CD14-positive monocyte (primary cell): ENCODE measurements around the gene PPA2. TPM values are rescaled to one million over a fixed set of nuclear protein-coding genes. Genes with fewer than 3 reads are reported as not detected.

Source experiments
- DNase-seq, 3 donors: peaks; one replicate each; pipeline ENCODE4 v3.0.0-alpha.2; 2011 to 2022
- H2AFZ ChIP-seq: 2 replicates; pipeline ENCODE4 v1.6.0; 2012; ENCODE audit warnings: mild to moderate bottlenecking, low read depth, low read length, inconsistent platforms; ENCODE audit not compliant: insufficient read depth, poor library complexity, severe bottlenecking
- H3K27ac ChIP-seq, 2 donors: 1 replicate in 1 of 2; 2 replicates in 1 of 2; pipeline ENCODE4 v1.5.1; 2012 to 2013; ENCODE audit warnings: low read length in 2 of 2, control low read depth in 1 of 2, inconsistent platforms in 1 of 2, low read depth in 1 of 2, mild to moderate bottlenecking in 1 of 2
- H3K27me3 ChIP-seq, 2 donors: one replicate each; pipeline versions ENCODE4 v1.6.0 to v1.6.1; 2011 to 2013; ENCODE audit warnings: low read length in 2 of 2; ENCODE audit not compliant: control insufficient read depth in 2 of 2, insufficient read depth in 2 of 2
- H3K36me3 ChIP-seq, 2 donors: replicated peaks in 1 of 2; 1 replicate in 1 of 2; 2 replicates in 1 of 2; pipeline versions ENCODE4 v1.5.1 to v1.6.1; 2012 to 2013; ENCODE audit warnings: low read length in 2 of 2, control low read depth in 1 of 2, inconsistent platforms in 1 of 2, mild to moderate bottlenecking in 1 of 2; ENCODE audit not compliant: insufficient read depth in 2 of 2, control insufficient read depth in 1 of 2
- H3K4me1 ChIP-seq, 2 donors: 1 replicate in 1 of 2; 2 replicates in 1 of 2; pipeline versions ENCODE4 v1.5.1 to v1.6.1; 2012 to 2013; ENCODE audit warnings: low read length in 2 of 2, control low read depth in 1 of 2, inconsistent platforms in 1 of 2, mild to moderate bottlenecking in 1 of 2, moderate library complexity in 1 of 2; ENCODE audit not compliant: insufficient read depth in 2 of 2, control insufficient read depth in 1 of 2
- H3K4me2 ChIP-seq: replicated peaks from 2 replicates; pipeline ENCODE3; 2012; ENCODE audit warnings: low read length, moderate library complexity, mild to moderate bottlenecking; ENCODE audit not compliant: poor library complexity, severe bottlenecking; ENCODE audit errors: extremely low read depth
- H3K4me3 ChIP-seq, 3 experiments: fragments of 200-600 bp in 1 of 3; sonication (generic) in 1 of 3; replicated peaks in 1 of 3; 1 replicate in 2 of 3; 2 replicates in 1 of 3; pipeline ENCODE4 v1.5.1; 2011 to 2013; ENCODE audit warnings: low read length in 3 of 3, mild to moderate bottlenecking in 3 of 3, control low read depth in 2 of 3, low read depth in 2 of 3, inconsistent platforms in 1 of 3, moderate library complexity in 1 of 3
- H3K79me2 ChIP-seq: 2 replicates; pipeline ENCODE4 v1.6.0; 2012; ENCODE audit warnings: mild to moderate bottlenecking, control low read depth, inconsistent platforms, low read length, moderate library complexity; ENCODE audit not compliant: insufficient read depth
- H3K9ac ChIP-seq: 2 replicates; pipeline ENCODE4 v1.6.0; 2017; ENCODE audit warnings: low read length, mild to moderate bottlenecking; ENCODE audit not compliant: insufficient read depth, poor library complexity, severe bottlenecking
- H3K9me3 ChIP-seq, 2 donors: replicated peaks in 1 of 2; 1 replicate in 1 of 2; 2 replicates in 1 of 2; pipeline versions ENCODE4 v1.5.1 to v1.6.1; 2012 to 2013; ENCODE audit warnings: low read length in 2 of 2, control low read depth in 1 of 2; ENCODE audit not compliant: control insufficient read depth in 1 of 2, insufficient read depth in 1 of 2
- H4K20me1 ChIP-seq: 2 replicates; pipeline ENCODE4 v1.6.0; 2012; ENCODE audit warnings: mild to moderate bottlenecking, low read length, control low read depth, moderate library complexity; ENCODE audit not compliant: insufficient read depth
- H3K27ac Mint-ChIP-seq, 7 donors: one replicate each; pipeline ENCODE4 v1.8.0; 2020; ENCODE audit warnings: mild to moderate bottlenecking in 7 of 7, mixed read lengths in 7 of 7, moderate library complexity in 6 of 7, inconsistent platforms in 2 of 7
- H3K27me3 Mint-ChIP-seq, 3 donors: one replicate each; pipeline ENCODE4 v1.8.0; 2021 to 2022; ENCODE audit warnings: low read depth in 3 of 3, mild to moderate bottlenecking in 3 of 3, mixed read lengths in 3 of 3, moderate library complexity in 3 of 3, inconsistent platforms in 1 of 3
- H3K36me3 Mint-ChIP-seq, 2 donors: one replicate each; pipeline ENCODE4 v1.8.0; 2020; ENCODE audit warnings: mixed read lengths in 2 of 2, inconsistent platforms in 1 of 2, mild to moderate bottlenecking in 1 of 2
- H3K4me1 Mint-ChIP-seq: one replicate; pipeline ENCODE4 v1.8.0; 2020; ENCODE audit warnings: mild to moderate bottlenecking, mixed read lengths
- H3K4me3 Mint-ChIP-seq, 2 donors: one replicate each; pipeline ENCODE4 v1.8.0; 2020; ENCODE audit warnings: mild to moderate bottlenecking in 2 of 2, mixed read lengths in 2 of 2, moderate library complexity in 1 of 2
- H3K9me3 Mint-ChIP-seq, 7 donors: one replicate each; pipeline ENCODE4 v1.8.0; 2020 to 2022; ENCODE audit warnings: mixed read lengths in 7 of 7, mild to moderate bottlenecking in 6 of 7, moderate library complexity in 6 of 7, inconsistent platforms in 2 of 7
- CTCF ChIP-seq: fragments of 200-600 bp; IDR thresholded peaks from one replicate; pipeline ENCODE4 v1.8.0; 2022; ENCODE audit warnings: antibody characterized with exemption, mild to moderate bottlenecking
- WGBS: methylation state at CpG from one replicate; pipeline ENCODE4 v1.1.5; 2013; ENCODE audit warnings: missing lambda C conversion rate; ENCODE audit not compliant: insufficient coverage; 5-methylcytosine and 5-hydroxymethylcytosine counted together
- intact Hi-C, 2 donors: fragments of 100-400 bp; cut with micrococcal nuclease; formaldehyde crosslinking; loops; one replicate each; pipeline versions ENCODE4 v1.15.0 to v1.15.1; 2023
- polyA plus RNA-seq, 3 donors: library from polyadenylated mRNA; depleted of rRNA in 1 of 3; unstranded in 2 of 3; stranded (reverse) in 1 of 3; fragments of 300-500 nt in 2 of 3; fragments of >200 nt in 1 of 3; fragmentation: Illumina TruSeq in 2 of 3; gene quantifications; 1 replicate in 2 of 3; 2 replicates in 1 of 3; pipeline ENCODE4 v1.2.3, GENCODE V29; 2012 to 2021

Gene PPA2
- polyA plus RNA-seq, 3 donors, result 24.8 to 128 (median 110) TPM

- Mint-ChIP-seq H3K4me3 (peak overlapping the region; percentile 97 to 98), H3K27ac (peak overlapping the region; percentile 96 to 99 (median 98)), H3K27me3 (peaks cover 0 to 3% (median 1%) of the 10 kb centered on the region in 3 donors), H3K9me3 (peaks cover 0 to 2% (median 0%) of the 10 kb centered on the region in 7 donors), H3K4me1 (peaks cover 44% of the 10 kb centered on the region), H3K36me3 (peaks cover 5% of the 10 kb centered on the region in 2 donors)
- WGBS, result 1% methylated on average over 11 of the region's 19 CpGs
- H3K9ac ChIP-seq, result peak overlapping the region; percentile 96
- H4K20me1 ChIP-seq, result peaks cover 19% of the 10 kb centered on the region
- intact Hi-C loops, result loop anchor here in 1 of 2 donors (5.0 to 10.0 kb wide), 2 partner anchors 281 to 328 kb away; partner anchors contain the start of gene TET2
- peak overlapping the region; percentile 93 to 95 (median 94) for H3K4me3 ChIP-seq
- H3K27me3 ChIP-seq, result no peaks in the 10 kb centered on the region
- TF ChIP-seq CTCF, result no peak
- H3K4me2 ChIP-seq, result peak overlapping the region; percentile 87
- peak overlapping the region; percentile 96 to 98 for H3K27ac ChIP-seq
- H3K4me1 ChIP-seq, result peaks cover 37 to 43% of the 10 kb centered on the region in 2 donors
- H3K9me3 ChIP-seq, result no peaks in the 10 kb centered on the region
- H3K36me3 ChIP-seq, result peaks cover 0 to 4% of the 10 kb centered on the region in 2 donors
- peak overlapping the region; percentile 91 for H2AFZ ChIP-seq
- peaks cover 59% of the 10 kb centered on the region for H3K79me2 ChIP-seq
- no peak for DNase-seq
Measured at GRCh38 chr4:105472871-105473323, 965 bp downstream of the PPA2 start.

GRCh38 chr4:105471566-105472176 is 2.2 kb downstream of the PPA2 start:
- Mint-ChIP-seq H3K4me1 (peaks cover 47% of the 10 kb centered on the region), H3K4me3 (peak overlapping the region; percentile 64 to 75), H3K36me3 (peaks cover 15 to 17% of the 10 kb centered on the region in 2 donors), H3K27ac (peak overlapping the region; percentile 30 to 99 (median 90)), H3K9me3 (peaks cover 0 to 5% (median 0%) of the 10 kb centered on the region in 7 donors), H3K27me3 (peaks cover 0 to 3% (median 1%) of the 10 kb centered on the region in 3 donors)
- Histone ChIP-seq H3K36me3 (peaks cover 7 to 16% of the 10 kb centered on the region in 2 donors), H3K9me3 (peaks cover 0 to 3% of the 10 kb centered on the region in 2 donors), H3K9ac (no peak overlapping the region), H4K20me1 (peaks cover 24% of the 10 kb centered on the region), H3K4me1 (peaks cover 37 to 43% of the 10 kb centered on the region in 2 donors), H3K27me3 (no peaks in the 10 kb centered on the region), H3K79me2 (peaks cover 71% of the 10 kb centered on the region), H2AFZ (no peak overlapping the region), H3K4me3 (peak overlapping the region in 2 of 3 experiments; percentile 37 to 66), H3K4me2 (peak overlapping the region; percentile 71), H3K27ac (peak overlapping the region in 1 of 2 donors; percentile 96)
- intact Hi-C loops, result loop anchor here in 1 of 2 donors (5.0 to 10.0 kb wide), 2 partner anchors 279 to 327 kb away; partner anchors contain the start of gene TET2
- WGBS, result 18% methylated on average over 9 of the region's 10 CpGs
- DNase-seq, result peak; percentile 56 to 82 (median 74)
- TF ChIP-seq CTCF, result peak; percentile 84
